Liver (tissue), 9 donors: Measurements from ENCODE around the gene DIS3L2. TPM values are rescaled to one million over a fixed set of nuclear protein-coding genes. Genes with fewer than 3 reads are reported as not detected.
A peak's percentile ranks its signal among the peaks of the same experiment; 100 is the strongest.

Source experiments
- DNase-seq: peaks from one replicate; pipeline ENCODE4 v3.0.0-alpha.2; 2017; ENCODE audit warnings: low spot score
- H3K27ac ChIP-seq, 2 donors: one replicate each; pipeline ENCODE4 v1.7.0; 2013; ENCODE audit warnings: inconsistent platforms in 2 of 2, low read length in 2 of 2, control low read depth in 1 of 2, low read depth in 1 of 2, mild to moderate bottlenecking in 1 of 2
- H3K27me3 ChIP-seq, 4 donors: one replicate each; pipeline versions ENCODE4 v1.6.1 to v1.7.0; 2013; ENCODE audit warnings: low read length in 3 of 4, inconsistent platforms in 1 of 4, mild to moderate bottlenecking in 1 of 4, moderate library complexity in 1 of 4; ENCODE audit not compliant: control insufficient read depth in 4 of 4, insufficient read depth in 4 of 4
- H3K36me3 ChIP-seq, 4 donors: one replicate each; pipeline versions ENCODE4 v1.6.1 to v1.7.0; 2013; ENCODE audit warnings: low read length in 3 of 4, mild to moderate bottlenecking in 3 of 4, low read depth in 1 of 4, moderate library complexity in 1 of 4; ENCODE audit not compliant: control insufficient read depth in 4 of 4, insufficient read depth in 3 of 4
- H3K4me1 ChIP-seq, 4 donors: one replicate each; pipeline versions ENCODE4 v1.6.1 to v1.7.0; 2013; ENCODE audit warnings: low read length in 3 of 4, mild to moderate bottlenecking in 3 of 4, moderate library complexity in 1 of 4; ENCODE audit not compliant: control insufficient read depth in 4 of 4, insufficient read depth in 4 of 4
- H3K4me3 ChIP-seq, 3 donors: one replicate each; pipeline versions ENCODE4 v1.6.1 to v1.7.0; 2013; ENCODE audit warnings: low read length in 3 of 3, control low read depth in 1 of 3, low read depth in 1 of 3, mild to moderate bottlenecking in 1 of 3
- H3K9ac ChIP-seq, 2 donors: one replicate each; pipeline ENCODE4 v1.7.0; 2013; ENCODE audit warnings: low read length in 2 of 2, mild to moderate bottlenecking in 2 of 2, moderate library complexity in 2 of 2, control low read depth in 1 of 2, low read depth in 1 of 2
- H3K9me3 ChIP-seq, 4 donors: one replicate each; pipeline versions ENCODE4 v1.6.1 to v1.7.0; 2013; ENCODE audit warnings: low read length in 3 of 4; ENCODE audit not compliant: control insufficient read depth in 4 of 4
- FOXA2 ChIP-seq: IDR thresholded peaks from 2 replicates; pipeline ENCODE4 v1.6.1; 2016; ENCODE audit warnings: antibody characterized with exemption
- GABPA ChIP-seq, 2 donors: IDR thresholded peaks in 1 of 2; conservative IDR thresholded peaks in 1 of 2; 2 replicates each; pipeline ENCODE4 v1.6.1; 2016; ENCODE audit warnings: antibody characterized with exemption in 2 of 2, mild to moderate bottlenecking in 1 of 2, moderate library complexity in 1 of 2
- HNF4A ChIP-seq, 2 donors: conservative IDR thresholded peaks; 2 replicates each; pipeline ENCODE4 v1.6.1; 2016; ENCODE audit warnings: antibody characterized with exemption in 2 of 2, mild to moderate bottlenecking in 2 of 2
- HNF4G ChIP-seq: IDR thresholded peaks from 2 replicates; pipeline ENCODE4 v1.6.1; 2016; ENCODE audit warnings: antibody characterized with exemption
- RAD21 ChIP-seq, 2 donors: IDR thresholded peaks; 2 replicates each; pipeline ENCODE4 v1.6.1; 2016; ENCODE audit warnings: antibody characterized with exemption in 2 of 2, mild to moderate bottlenecking in 2 of 2
- RXRA ChIP-seq, 2 donors: IDR thresholded peaks; 2 replicates each; pipeline ENCODE4 v1.6.1; 2017 to 2018; ENCODE audit warnings: antibody characterized with exemption in 2 of 2, mild to moderate bottlenecking in 1 of 2
- SP1 ChIP-seq: IDR thresholded peaks from 2 replicates; pipeline ENCODE4 v1.6.1; 2018; ENCODE audit warnings: antibody characterized with exemption, mild to moderate bottlenecking
- WGBS: extraction: QIAGEN DNeasy Blood & Tissue Kit; methylation state at CpG from one replicate; pipeline ENCODE4 v1.1.7; 2013; 5-methylcytosine and 5-hydroxymethylcytosine counted together
- polyA plus RNA-seq, 2 donors: library from polyadenylated mRNA; stranded (reverse) in 1 of 2; unstranded in 1 of 2; fragments of 200-250 nt in 1 of 2; fragments of >200 nt in 1 of 2; fragmentation: Nextera tagmentation in 1 of 2; extraction: Ambion mirVana in 1 of 2; gene quantifications; one replicate each; pipeline versions ENCODE4 v1.2.1 to v1.2.3, GENCODE V29; 2013 to 2015
- total RNA-seq, 2 donors: library from RNA; depleted of rRNA; stranded (reverse); fragments of >200 nt; gene quantifications; one replicate each; pipeline ENCODE4 v1.2.3, GENCODE V29; 2014
- TF ChIP-seq, protein P1 (sequence below): IDR thresholded peaks from 2 replicates; pipeline ENCODE4 v1.6.1; 2016; ENCODE audit warnings: antibody characterized with exemption
- TF ChIP-seq, protein P2 (sequence below): IDR thresholded peaks from 2 replicates; pipeline ENCODE4 v1.6.1; 2016; ENCODE audit warnings: antibody characterized with exemption, mild to moderate bottlenecking
- TF ChIP-seq, protein P3 (sequence below): IDR thresholded peaks from 2 replicates; pipeline ENCODE4 v1.6.1; 2016; ENCODE audit warnings: antibody characterized with exemption
- TF ChIP-seq, protein P4 (sequence below): IDR thresholded peaks from 2 replicates; pipeline ENCODE4 v1.6.1; 2016; ENCODE audit warnings: antibody characterized with exemption
- donor health status: healthy.
- donor health status: healthy.
- donor health status: healthy.
- donor health status: healthy.
- donor health status: healthy.

DIS3L2 gene
- total and polyA plus RNA-seq, 4 donors, result 5.7 to 21.5 (median 8.8) TPM

DNA sequence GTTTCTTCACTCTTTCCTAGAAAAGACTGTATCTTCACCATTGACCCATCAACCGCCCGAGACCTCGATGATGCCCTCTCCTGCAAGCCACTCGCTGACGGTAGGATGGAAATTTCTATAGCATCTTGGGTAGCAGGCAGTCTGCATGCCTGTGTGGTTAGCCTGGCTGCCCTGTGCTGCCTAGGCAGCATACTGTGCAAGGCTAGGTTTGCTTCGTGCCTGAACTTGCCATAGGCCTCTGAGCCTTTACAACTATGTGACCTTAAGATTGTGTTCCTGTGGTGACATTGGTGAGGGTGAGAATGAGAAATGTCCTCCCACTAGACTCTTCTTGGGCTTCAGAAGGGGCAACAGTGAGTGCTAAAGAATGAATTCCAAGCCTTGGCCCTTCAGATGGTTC lies 248.8 kb downstream of the DIS3L2 start:
- DNase-seq, result no peak
- peaks cover 0 to 10% (median 4%) of the 10 kb centered on the region in 4 donors for H3K36me3 ChIP-seq
- no peaks in the 10 kb centered on the region for H3K4me1 ChIP-seq
- H3K4me3 ChIP-seq, result no peak overlapping the region
- no peak overlapping the region for H3K9ac ChIP-seq
- no peaks in the 10 kb centered on the region for H3K27me3 ChIP-seq
- no peaks in the 10 kb centered on the region for H3K9me3 ChIP-seq
- H3K27ac ChIP-seq, result no peak overlapping the region
- no peak for TF ChIP-seq SP1
- TF ChIP-seq, protein P1, sequence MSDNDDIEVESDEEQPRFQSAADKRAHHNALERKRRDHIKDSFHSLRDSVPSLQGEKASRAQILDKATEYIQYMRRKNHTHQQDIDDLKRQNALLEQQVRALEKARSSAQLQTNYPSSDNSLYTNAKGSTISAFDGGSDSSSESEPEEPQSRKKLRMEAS, result no peak
- TF ChIP-seq, protein P2, sequence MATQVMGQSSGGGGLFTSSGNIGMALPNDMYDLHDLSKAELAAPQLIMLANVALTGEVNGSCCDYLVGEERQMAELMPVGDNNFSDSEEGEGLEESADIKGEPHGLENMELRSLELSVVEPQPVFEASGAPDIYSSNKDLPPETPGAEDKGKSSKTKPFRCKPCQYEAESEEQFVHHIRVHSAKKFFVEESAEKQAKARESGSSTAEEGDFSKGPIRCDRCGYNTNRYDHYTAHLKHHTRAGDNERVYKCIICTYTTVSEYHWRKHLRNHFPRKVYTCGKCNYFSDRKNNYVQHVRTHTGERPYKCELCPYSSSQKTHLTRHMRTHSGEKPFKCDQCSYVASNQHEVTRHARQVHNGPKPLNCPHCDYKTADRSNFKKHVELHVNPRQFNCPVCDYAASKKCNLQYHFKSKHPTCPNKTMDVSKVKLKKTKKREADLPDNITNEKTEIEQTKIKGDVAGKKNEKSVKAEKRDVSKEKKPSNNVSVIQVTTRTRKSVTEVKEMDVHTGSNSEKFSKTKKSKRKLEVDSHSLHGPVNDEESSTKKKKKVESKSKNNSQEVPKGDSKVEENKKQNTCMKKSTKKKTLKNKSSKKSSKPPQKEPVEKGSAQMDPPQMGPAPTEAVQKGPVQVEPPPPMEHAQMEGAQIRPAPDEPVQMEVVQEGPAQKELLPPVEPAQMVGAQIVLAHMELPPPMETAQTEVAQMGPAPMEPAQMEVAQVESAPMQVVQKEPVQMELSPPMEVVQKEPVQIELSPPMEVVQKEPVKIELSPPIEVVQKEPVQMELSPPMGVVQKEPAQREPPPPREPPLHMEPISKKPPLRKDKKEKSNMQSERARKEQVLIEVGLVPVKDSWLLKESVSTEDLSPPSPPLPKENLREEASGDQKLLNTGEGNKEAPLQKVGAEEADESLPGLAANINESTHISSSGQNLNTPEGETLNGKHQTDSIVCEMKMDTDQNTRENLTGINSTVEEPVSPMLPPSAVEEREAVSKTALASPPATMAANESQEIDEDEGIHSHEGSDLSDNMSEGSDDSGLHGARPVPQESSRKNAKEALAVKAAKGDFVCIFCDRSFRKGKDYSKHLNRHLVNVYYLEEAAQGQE, result no peak
- 99% methylated on average over 6 of the region's 6 CpGs for WGBS

DNA sequence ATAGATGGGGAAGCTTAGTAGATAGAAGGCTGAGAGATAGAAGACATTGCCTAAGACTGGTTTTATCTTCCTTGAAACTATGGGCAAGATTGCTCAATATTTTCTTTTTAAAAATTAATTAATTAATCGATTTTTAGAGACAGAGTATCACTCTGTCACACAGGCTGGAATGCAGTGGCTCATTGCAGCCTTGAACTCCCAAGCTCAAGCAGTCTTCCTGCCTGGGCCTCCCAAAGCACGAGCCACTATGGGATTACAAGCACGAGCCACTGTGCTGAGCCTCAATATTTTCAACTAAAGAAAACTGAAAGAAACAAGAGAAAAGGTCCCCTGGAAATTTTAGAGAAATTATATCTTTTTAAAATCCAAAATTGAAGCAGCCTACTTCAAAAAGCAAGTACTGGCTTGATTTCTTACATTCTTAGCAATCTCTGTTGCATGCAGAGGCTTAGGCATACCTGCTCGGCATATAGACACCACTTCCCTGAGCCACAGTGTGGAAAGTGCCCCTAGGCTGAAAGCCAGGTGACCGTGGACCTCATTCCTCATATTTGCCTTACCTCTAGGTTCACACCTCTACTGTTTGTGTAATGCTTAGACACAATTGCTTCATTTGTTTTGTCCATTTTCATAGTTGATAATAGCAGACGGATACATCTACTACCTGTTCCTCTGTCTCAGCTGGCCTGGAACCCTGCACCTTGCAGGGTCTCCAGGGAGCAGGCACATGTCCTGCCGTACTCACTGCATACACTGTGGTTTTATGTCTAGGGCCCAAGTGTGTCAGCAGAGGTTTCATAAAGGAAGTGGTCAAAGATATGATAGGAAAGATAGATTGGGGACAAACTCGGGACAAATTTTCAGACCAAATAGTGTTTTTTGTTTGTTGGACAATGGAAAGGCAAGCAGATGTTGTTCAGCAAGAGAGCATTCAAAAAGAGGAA lies 250.5 kb downstream of the DIS3L2 start:
- Histone ChIP-seq H3K36me3 (peaks cover 0 to 10% (median 5%) of the 10 kb centered on the region in 4 donors), H3K27ac (no peak overlapping the region), H3K4me1 (no peaks in the 10 kb centered on the region), H3K27me3 (no peaks in the 10 kb centered on the region), H3K9ac (no peak overlapping the region), H3K9me3 (no peaks in the 10 kb centered on the region), H3K4me3 (no peak overlapping the region)
- 69% methylated on average over 8 of the region's 8 CpGs for WGBS
- TF ChIP-seq HNF4G (no peak), HNF4A (conservative IDR thresholded peaks at IDR 0.05) (peak in 1 of 2 donors; percentile 18), RXRA (IDR thresholded peaks at IDR 0.05) (peak in 1 of 2 donors; percentile 29)
- no peak for DNase-seq

DNA sequence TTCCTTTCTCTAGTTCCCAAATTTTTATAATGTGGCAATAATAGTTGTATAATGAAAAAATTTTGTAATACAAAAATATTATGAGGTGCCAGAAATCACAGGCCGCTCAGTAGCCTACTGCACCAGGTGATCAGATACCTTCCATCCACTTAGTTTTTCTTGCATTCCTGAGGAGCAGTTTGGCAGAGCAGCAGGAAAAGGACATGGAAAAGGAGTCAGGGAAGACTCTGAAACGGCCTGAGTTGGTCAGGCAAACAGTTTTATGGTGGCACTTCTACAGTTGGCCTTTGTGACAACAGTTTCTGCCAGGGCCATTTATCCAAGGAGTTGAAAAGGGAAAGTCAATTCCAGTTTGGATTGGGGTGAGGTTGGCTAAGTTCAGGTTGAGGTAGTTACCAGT lies 251.7 kb downstream of the DIS3L2 start:
- TF ChIP-seq, protein P3, sequence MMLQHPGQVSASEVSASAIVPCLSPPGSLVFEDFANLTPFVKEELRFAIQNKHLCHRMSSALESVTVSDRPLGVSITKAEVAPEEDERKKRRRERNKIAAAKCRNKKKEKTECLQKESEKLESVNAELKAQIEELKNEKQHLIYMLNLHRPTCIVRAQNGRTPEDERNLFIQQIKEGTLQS, result no peak
- TF ChIP-seq FOXA2, result no peak
- TF ChIP-seq, protein P4, sequence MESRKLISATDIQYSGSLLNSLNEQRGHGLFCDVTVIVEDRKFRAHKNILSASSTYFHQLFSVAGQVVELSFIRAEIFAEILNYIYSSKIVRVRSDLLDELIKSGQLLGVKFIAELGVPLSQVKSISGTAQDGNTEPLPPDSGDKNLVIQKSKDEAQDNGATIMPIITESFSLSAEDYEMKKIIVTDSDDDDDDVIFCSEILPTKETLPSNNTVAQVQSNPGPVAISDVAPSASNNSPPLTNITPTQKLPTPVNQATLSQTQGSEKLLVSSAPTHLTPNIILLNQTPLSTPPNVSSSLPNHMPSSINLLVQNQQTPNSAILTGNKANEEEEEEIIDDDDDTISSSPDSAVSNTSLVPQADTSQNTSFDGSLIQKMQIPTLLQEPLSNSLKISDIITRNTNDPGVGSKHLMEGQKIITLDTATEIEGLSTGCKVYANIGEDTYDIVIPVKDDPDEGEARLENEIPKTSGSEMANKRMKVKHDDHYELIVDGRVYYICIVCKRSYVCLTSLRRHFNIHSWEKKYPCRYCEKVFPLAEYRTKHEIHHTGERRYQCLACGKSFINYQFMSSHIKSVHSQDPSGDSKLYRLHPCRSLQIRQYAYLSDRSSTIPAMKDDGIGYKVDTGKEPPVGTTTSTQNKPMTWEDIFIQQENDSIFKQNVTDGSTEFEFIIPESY, result no peak
- no peak for TF ChIP-seq GABPA (IDR thresholded peaks at IDR 0.05 in 1 of 2, conservative IDR thresholded peaks at IDR 0.05 in 1 of 2)
- TF ChIP-seq RAD21 (IDR thresholded peaks at IDR 0.05), result no peak
- TF ChIP-seq HNF4G, result no peak
- TF ChIP-seq HNF4A (conservative IDR thresholded peaks at IDR 0.05), result no peak
- TF ChIP-seq SP1, result no peak
- Histone ChIP-seq H3K9me3 (no peaks in the 10 kb centered on the region), H3K4me3 (no peak overlapping the region), H3K36me3 (peaks cover 0 to 10% (median 6%) of the 10 kb centered on the region in 4 donors), H3K27ac (no peak overlapping the region), H3K27me3 (no peaks in the 10 kb centered on the region), H3K4me1 (no peaks in the 10 kb centered on the region), H3K9ac (no peak overlapping the region)
- no peak for DNase-seq
- 91% methylated on average over 2 of the region's 2 CpGs for WGBS
